Measurements from ENCODE around the gene TP73.

Gene TP73

DNA sequence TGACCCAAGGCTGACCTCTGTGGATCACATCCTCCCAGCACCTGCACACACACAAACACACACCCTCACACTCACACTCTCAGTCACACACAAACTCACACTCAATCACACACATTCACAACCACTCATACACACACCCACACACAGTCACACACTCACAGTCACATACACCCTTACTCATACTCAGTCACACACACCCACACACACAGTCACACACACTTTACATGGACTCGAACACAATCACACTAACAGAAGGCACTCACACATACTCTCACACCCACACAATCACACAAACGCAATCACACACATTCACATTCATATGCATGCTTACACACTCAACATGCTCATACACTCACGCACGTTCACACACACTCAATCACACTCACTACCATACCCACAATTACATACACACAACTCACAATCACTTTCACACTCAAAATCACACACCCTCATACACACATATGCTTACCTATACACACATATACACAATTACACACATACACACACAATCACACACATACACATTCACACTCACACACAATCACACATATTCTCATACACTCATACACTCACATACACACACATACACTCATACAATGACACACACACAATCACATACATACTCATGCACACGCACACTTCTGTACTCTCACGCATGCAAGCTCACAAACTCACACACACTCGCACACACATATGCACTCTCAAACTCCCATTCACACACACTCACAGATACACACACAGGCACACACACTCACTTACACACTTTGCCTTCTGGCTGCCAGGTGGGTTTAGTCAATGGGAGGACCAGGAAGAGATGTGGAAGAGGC lies 47.1 kb upstream of the TP73 start:
- H3K27ac ChIP-seq (ENCODE audit: low read length), result no peak overlapping the region
- H3K36me3 ChIP-seq (replicated peaks; ENCODE audit: low read depth, low read length), result no peaks in the 10 kb centered on the region
- H3K4me2 ChIP-seq (ENCODE audit: low read length), result no peak overlapping the region

DNA sequence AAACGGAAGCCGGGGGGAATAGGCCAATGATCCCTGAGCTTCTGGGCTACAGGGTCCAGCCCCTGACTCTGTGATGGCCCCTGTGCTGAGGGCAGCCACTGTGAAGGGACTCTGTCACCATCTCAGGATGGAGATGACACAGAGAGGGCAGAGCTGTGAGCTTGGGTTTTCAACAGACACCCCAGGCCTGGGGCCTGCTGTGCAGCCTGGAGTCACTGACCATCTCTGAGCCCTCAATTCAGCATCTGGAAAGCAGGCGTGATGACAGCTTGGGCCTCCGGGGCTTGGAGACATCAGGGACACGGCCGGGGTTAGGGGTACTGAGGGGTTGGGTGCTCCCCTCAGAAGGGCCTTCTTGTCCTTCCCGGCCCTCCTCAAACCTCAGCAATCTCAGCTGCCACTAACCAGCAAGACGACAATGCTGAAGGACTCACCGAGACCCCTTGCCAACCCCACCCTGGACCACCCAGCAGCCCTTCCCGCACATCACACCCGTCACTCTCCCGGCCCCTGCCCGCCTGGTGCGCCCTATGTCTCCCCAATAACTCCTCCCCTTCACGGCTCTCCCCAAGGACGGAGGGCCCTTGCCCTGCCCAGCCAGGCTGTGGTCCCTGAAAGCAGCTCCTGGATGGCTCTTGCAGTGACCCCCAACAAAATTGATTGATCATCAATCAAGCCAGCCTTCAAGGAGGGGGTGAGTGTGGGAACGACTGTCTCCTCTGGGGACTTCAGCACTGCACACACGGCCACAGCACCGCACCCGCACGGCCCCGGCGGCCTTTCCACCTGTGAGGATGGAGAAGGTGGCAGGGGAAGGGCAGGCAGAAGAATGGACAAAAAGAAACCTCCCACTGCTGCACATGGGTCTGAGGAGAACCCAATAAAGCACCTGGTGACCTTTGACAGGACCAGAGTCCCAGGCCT lies 45.3 kb upstream of the TP73 start:
- H3K4me2 ChIP-seq (ENCODE audit: low read length), result no peak overlapping the region
- H3K4me1 ChIP-seq (ENCODE audit: low read length), result no peaks in the 10 kb centered on the region

More for the DNA sequence above, 47.1 kb upstream of the TP73 start:
- H4K20me1 ChIP-seq (ENCODE audit: insufficient read depth, low read length), result no peaks in the 10 kb centered on the region
- H3K9me3 ChIP-seq (ENCODE audit: insufficient read depth, low read length), result no peaks in the 10 kb centered on the region
- H3K4me1 ChIP-seq (ENCODE audit: low read length), result no peaks in the 10 kb centered on the region
- no peaks in the 10 kb centered on the region for H3K79me2 ChIP-seq (ENCODE audit: low read length)
- H3K4me3 ChIP-seq (ENCODE audit: low read length), result no peak overlapping the region
- no peak overlapping the region for H2AFZ ChIP-seq (ENCODE audit: low read depth, low read length)
- no peak overlapping the region for H3K9ac ChIP-seq (ENCODE audit: low read length)
- TF ChIP-seq, protein P1, sequence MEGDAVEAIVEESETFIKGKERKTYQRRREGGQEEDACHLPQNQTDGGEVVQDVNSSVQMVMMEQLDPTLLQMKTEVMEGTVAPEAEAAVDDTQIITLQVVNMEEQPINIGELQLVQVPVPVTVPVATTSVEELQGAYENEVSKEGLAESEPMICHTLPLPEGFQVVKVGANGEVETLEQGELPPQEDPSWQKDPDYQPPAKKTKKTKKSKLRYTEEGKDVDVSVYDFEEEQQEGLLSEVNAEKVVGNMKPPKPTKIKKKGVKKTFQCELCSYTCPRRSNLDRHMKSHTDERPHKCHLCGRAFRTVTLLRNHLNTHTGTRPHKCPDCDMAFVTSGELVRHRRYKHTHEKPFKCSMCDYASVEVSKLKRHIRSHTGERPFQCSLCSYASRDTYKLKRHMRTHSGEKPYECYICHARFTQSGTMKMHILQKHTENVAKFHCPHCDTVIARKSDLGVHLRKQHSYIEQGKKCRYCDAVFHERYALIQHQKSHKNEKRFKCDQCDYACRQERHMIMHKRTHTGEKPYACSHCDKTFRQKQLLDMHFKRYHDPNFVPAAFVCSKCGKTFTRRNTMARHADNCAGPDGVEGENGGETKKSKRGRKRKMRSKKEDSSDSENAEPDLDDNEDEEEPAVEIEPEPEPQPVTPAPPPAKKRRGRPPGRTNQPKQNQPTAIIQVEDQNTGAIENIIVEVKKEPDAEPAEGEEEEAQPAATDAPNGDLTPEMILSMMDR (IDR thresholded peaks at IDR 0.05; ENCODE audit: low read depth, low read length), result no peak
- no peak for TF ChIP-seq EZH2phosphoT487 (IDR thresholded peaks at IDR 0.05; ENCODE audit: low read depth)
- no peaks in the 10 kb centered on the region for H3K27me3 ChIP-seq (ENCODE audit: low read depth, low read length)

DNA sequence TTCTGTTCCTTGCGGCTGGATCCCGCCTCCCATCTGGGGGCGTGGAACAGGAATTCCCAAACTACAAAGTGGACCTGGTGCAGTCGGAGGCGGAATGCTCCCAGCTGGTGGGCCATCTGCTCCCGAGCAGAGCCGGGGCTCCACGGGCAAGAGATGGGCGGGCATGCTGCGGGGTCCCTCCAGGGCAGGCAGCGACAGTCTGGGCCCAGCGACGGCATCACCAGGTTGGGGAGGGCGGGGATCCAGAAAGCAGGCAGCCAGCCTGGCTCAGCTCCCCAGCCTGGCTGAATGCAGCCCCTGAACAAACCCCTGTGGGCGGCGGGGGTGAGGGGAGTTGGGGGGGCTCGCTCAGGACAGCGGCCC lies 44.6 kb upstream of the TP73 start:
- no peak overlapping the region for H3K27ac ChIP-seq (ENCODE audit: low read length)
- H3K4me2 ChIP-seq (ENCODE audit: low read length), result no peak overlapping the region
- no peak overlapping the region for H3K9ac ChIP-seq (ENCODE audit: low read length)
- TF ChIP-seq, protein P1 (IDR thresholded peaks at IDR 0.05; ENCODE audit: low read depth, low read length), result no peak
- TF ChIP-seq EZH2phosphoT487 (IDR thresholded peaks at IDR 0.05; ENCODE audit: low read depth), result no peak
- H3K4me3 ChIP-seq (ENCODE audit: low read length), result no peak overlapping the region
- H3K9me3 ChIP-seq (ENCODE audit: insufficient read depth, low read length), result no peaks in the 10 kb centered on the region
- H4K20me1 ChIP-seq (ENCODE audit: insufficient read depth, low read length), result no peaks in the 10 kb centered on the region
- no peaks in the 10 kb centered on the region for H3K79me2 ChIP-seq (ENCODE audit: low read length)
- no peaks in the 10 kb centered on the region for H3K27me3 ChIP-seq (ENCODE audit: low read depth, low read length)
- no peaks in the 10 kb centered on the region for H3K36me3 ChIP-seq (replicated peaks; ENCODE audit: low read depth, low read length)
- no peaks in the 10 kb centered on the region for H3K4me1 ChIP-seq (ENCODE audit: low read length)
- no peak overlapping the region for H2AFZ ChIP-seq (ENCODE audit: low read depth, low read length)

More for the DNA sequence above, 45.3 kb upstream of the TP73 start:
- Histone ChIP-seq H2AFZ (ENCODE audit: low read depth, low read length) (no peak overlapping the region), H3K27ac (ENCODE audit: low read length) (no peak overlapping the region), H3K36me3 (replicated peaks; ENCODE audit: low read depth, low read length) (no peaks in the 10 kb centered on the region), H3K9ac (ENCODE audit: low read length) (no peak overlapping the region), H4K20me1 (ENCODE audit: insufficient read depth, low read length) (no peaks in the 10 kb centered on the region), H3K9me3 (ENCODE audit: insufficient read depth, low read length) (no peaks in the 10 kb centered on the region), H3K4me3 (ENCODE audit: low read length) (no peak overlapping the region), H3K79me2 (ENCODE audit: low read length) (no peaks in the 10 kb centered on the region), H3K27me3 (ENCODE audit: low read depth, low read length) (no peaks in the 10 kb centered on the region)
- no peak for TF ChIP-seq EZH2phosphoT487 (IDR thresholded peaks at IDR 0.05; ENCODE audit: low read depth)
- TF ChIP-seq, protein P1 (IDR thresholded peaks at IDR 0.05; ENCODE audit: low read depth, low read length), result no peak

DNA sequence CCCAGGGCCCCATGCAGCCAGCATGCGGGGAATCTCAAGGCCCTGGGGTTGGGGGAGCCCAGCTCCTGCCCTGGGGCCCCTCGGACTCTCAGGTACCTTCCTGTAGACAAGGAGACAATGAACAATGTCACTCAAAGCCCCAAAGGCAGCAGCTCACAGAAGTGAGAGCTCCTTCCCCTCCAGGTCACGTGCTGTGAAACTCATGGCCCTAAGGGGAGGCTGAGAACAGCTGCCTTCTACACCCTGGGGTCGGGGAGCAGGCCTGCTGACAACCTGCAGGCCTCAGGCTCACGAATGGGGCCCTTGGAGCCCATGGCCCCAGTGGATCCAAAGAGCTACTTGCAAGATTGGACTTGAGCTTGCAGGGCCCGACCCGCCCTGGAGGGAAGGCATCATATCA lies 44.2 kb upstream of the TP73 start:
- Histone ChIP-seq H4K20me1 (ENCODE audit: insufficient read depth, low read length) (no peaks in the 10 kb centered on the region), H2AFZ (ENCODE audit: low read depth, low read length) (no peak overlapping the region), H3K4me2 (ENCODE audit: low read length) (no peak overlapping the region), H3K79me2 (ENCODE audit: low read length) (no peaks in the 10 kb centered on the region), H3K4me3 (ENCODE audit: low read length) (no peak overlapping the region), H3K27me3 (ENCODE audit: low read depth, low read length) (no peaks in the 10 kb centered on the region), H3K27ac (ENCODE audit: low read length) (no peak overlapping the region), H3K36me3 (replicated peaks; ENCODE audit: low read depth, low read length) (no peaks in the 10 kb centered on the region), H3K9ac (ENCODE audit: low read length) (no peak overlapping the region), H3K4me1 (ENCODE audit: low read length) (no peaks in the 10 kb centered on the region), H3K9me3 (ENCODE audit: insufficient read depth, low read length) (no peaks in the 10 kb centered on the region)
- TF ChIP-seq EZH2phosphoT487 (IDR thresholded peaks at IDR 0.05; ENCODE audit: low read depth), result no peak
- TF ChIP-seq, protein P1 (IDR thresholded peaks at IDR 0.05; ENCODE audit: low read depth, low read length), result no peak
